Neural progenitor cell (in vitro differentiated cells): ENCODE measurements around the gene CA7.

Experiments
- CTCF ChIP-seq: fragments of 200-600 bp; sonication (generic); IDR thresholded peaks from 2 replicates; pipeline ENCODE4 v1.5.1; 2017; ENCODE audit warnings: antibody characterized with exemption, mild to moderate bottlenecking
- EZH2phosphoT487 ChIP-seq: fragments of 200-600 bp; sonication (generic); IDR thresholded peaks from 2 replicates; pipeline ENCODE4 v1.6.1; 2017; ENCODE audit warnings: antibody characterized with exemption

GRCh38 chr16:66880288-66881013 lies 36.2 kb downstream of the CA7 start, which contains the start of gene PDP2:
- no peak for TF ChIP-seq CTCF
- no peak for TF ChIP-seq EZH2phosphoT487
